GM12801 (cell line): ENCODE results near the gene RALBP1.

Experiments used
- CTCF ChIP-seq: IDR thresholded peaks from one replicate; pipeline ENCODE4 v1.5.1; 2011; ENCODE audit warnings: control low read depth; ENCODE audit not compliant: insufficient read length; ENCODE audit errors: extremely low read depth

Gene RALBP1

GRCh38 chr18:9482790-9483189 is 7.5 kb downstream of the RALBP1 start:
- no peak for TF ChIP-seq CTCF

GRCh38 chr18:9483526-9483925 is 8.2 kb downstream of the RALBP1 start:
- TF ChIP-seq CTCF = no peak

- TF ChIP-seq CTCF = no peak
Measured at GRCh38 chr18:9488538-9488937, 13.2 kb downstream of the RALBP1 start.

- TF ChIP-seq CTCF = no peak
Measured at GRCh38 chr18:9494778-9495331, 19.5 kb downstream of the RALBP1 start.

GRCh38 chr18:9495465-9495864 is 20.2 kb downstream of the RALBP1 start:
- TF ChIP-seq CTCF = no peak

- TF ChIP-seq CTCF = no peak
Measured at GRCh38 chr18:9495916-9496705, 20.8 kb downstream of the RALBP1 start.

- TF ChIP-seq CTCF = no peak
Measured at GRCh38 chr18:9506046-9506792, 30.9 kb downstream of the RALBP1 start.
